Thoracic aorta (tissue), 2 donors: ENCODE results near the gene TMEM81. TPM values are rescaled to one million over a fixed set of nuclear protein-coding genes. Genes with fewer than 3 reads are reported as not detected.

Experiments used
- ATAC-seq: fragments of 150-250 bp; one replicate; pipeline ENCODE4 v1.8.0; 2017; ENCODE audit warnings: low read depth; ENCODE audit not compliant: insufficient number of reproducible peaks, low FRiP score
- DNase-seq: peaks from one replicate; pipeline ENCODE4 v3.0.0-alpha.2; 2020; ENCODE audit warnings: low spot score
- H3K27ac ChIP-seq, 2 donors: fragments of 200-600 bp; sonication (generic); 1 replicate in 1 of 2; 2 replicates in 1 of 2; pipeline ENCODE4 v1.5.1; 2016; ENCODE audit warnings: mild to moderate bottlenecking in 2 of 2, moderate library complexity in 2 of 2
- H3K27me3 ChIP-seq: fragments of 200-600 bp; sonication (generic); replicated peaks from 2 replicates; pipeline ENCODE4 v1.6.0; 2016; ENCODE audit warnings: mild to moderate bottlenecking; ENCODE audit not compliant: insufficient read depth
- H3K36me3 ChIP-seq: fragments of 200-600 bp; sonication (generic); one replicate; pipeline ENCODE4 v1.5.1; 2016
- H3K4me1 ChIP-seq, 2 donors: fragments of 200-600 bp; sonication (generic); 1 replicate in 1 of 2; 2 replicates in 1 of 2; pipeline versions ENCODE4 v1.5.1 to v1.6.0; 2016; ENCODE audit warnings: low read depth in 2 of 2, mild to moderate bottlenecking in 1 of 2; ENCODE audit not compliant: control insufficient read depth in 1 of 2
- H3K4me3 ChIP-seq: fragments of 200-600 bp; sonication (generic); 2 replicates; pipeline ENCODE4 v1.5.1; 2016; ENCODE audit warnings: mild to moderate bottlenecking
- H3K9me3 ChIP-seq: fragments of 200-600 bp; sonication (generic); 2 replicates; pipeline ENCODE4 v1.5.1; 2016
- CTCF ChIP-seq: fragments of 200-600 bp; sonication (generic); IDR thresholded peaks from one replicate; pipeline ENCODE4 v1.5.1; 2019; ENCODE audit warnings: antibody characterized with exemption
- total RNA-seq, 2 donors: library from RNA; depleted of rRNA; stranded (reverse); fragments of >200 nt; gene quantifications; one replicate each; pipeline versions ENCODE4 v1.1.0 to v1.2.3, GENCODE V29; 2016

TMEM81 gene
- total RNA-seq, 2 donors from 2014 or later = 0.41 to 0.85 TPM

GRCh38 chr1:205098242-205098641, 14.0 kb upstream of the TMEM81 start:
- no peaks in the 10 kb centered on the region for H3K9me3 ChIP-seq
- H3K36me3 ChIP-seq = peaks cover 68% of the 10 kb centered on the region
- no peak for ATAC-seq

GRCh38 chr1:205095422-205095821, 11.2 kb upstream of the TMEM81 start:
- H3K4me3 ChIP-seq = no peak overlapping the region
- no peak overlapping the region for H3K27ac ChIP-seq
- DNase-seq = no peak
- no peaks in the 10 kb centered on the region for H3K4me1 ChIP-seq
- no peak for TF ChIP-seq CTCF
- H3K36me3 ChIP-seq = peaks cover 64% of the 10 kb centered on the region
- H3K27me3 ChIP-seq = no peaks in the 10 kb centered on the region
- no peak for ATAC-seq
- no peaks in the 10 kb centered on the region for H3K9me3 ChIP-seq

More at GRCh38 chr1:205098242-205098641, 14.0 kb upstream of the TMEM81 start:
- H3K4me1 ChIP-seq = no peaks in the 10 kb centered on the region
- TF ChIP-seq CTCF = no peak
- no peak overlapping the region for H3K27ac ChIP-seq
- DNase-seq = no peak
- H3K27me3 ChIP-seq = no peaks in the 10 kb centered on the region
- H3K4me3 ChIP-seq = no peak overlapping the region

GRCh38 chr1:205091043-205091740, 6.9 kb upstream of the TMEM81 start:
- Histone ChIP-seq H3K9me3 (no peaks in the 10 kb centered on the region), H3K27ac (no peak overlapping the region), H3K4me3 (no peak overlapping the region), H3K27me3 (no peaks in the 10 kb centered on the region), H3K36me3 (peaks cover 52% of the 10 kb centered on the region), H3K4me1 (no peaks in the 10 kb centered on the region)
- DNase-seq (no peak), ATAC-seq (no peak)
- TF ChIP-seq CTCF = no peak

- no peak overlapping the region for H3K27ac ChIP-seq
- H3K27me3 ChIP-seq = no peaks in the 10 kb centered on the region
- peaks cover 58% of the 10 kb centered on the region for H3K36me3 ChIP-seq
- TF ChIP-seq CTCF = no peak
- H3K4me3 ChIP-seq = no peak overlapping the region
- ATAC-seq = no peak
- H3K4me1 ChIP-seq = no peaks in the 10 kb centered on the region
- DNase-seq = no peak
- H3K9me3 ChIP-seq = no peaks in the 10 kb centered on the region
These were observed 4.1 kb upstream of the TMEM81 start for GRCh38 chr1:205088341-205088740.

GRCh38 chr1:205082431-205082830, 1.8 kb downstream of the TMEM81 start:
- H3K4me3 ChIP-seq = no peak overlapping the region
- DNase-seq (no peak), ATAC-seq (no peak)
- H3K36me3 ChIP-seq = peaks cover 24% of the 10 kb centered on the region
- no peak for TF ChIP-seq CTCF
- no peaks in the 10 kb centered on the region for H3K27me3 ChIP-seq
- no peaks in the 10 kb centered on the region for H3K9me3 ChIP-seq
- no peak overlapping the region for H3K27ac ChIP-seq
- H3K4me1 ChIP-seq = no peaks in the 10 kb centered on the region
